Smooth muscle cell (in vitro differentiated cells): Measurements from ENCODE around the gene ADAMTS14. TPM values are rescaled to one million over a fixed set of nuclear protein-coding genes. Genes with fewer than 3 reads are reported as not detected.

Source experiments
- DNase-seq: peaks from one replicate; lab custom pipeline; 2025; ENCODE audit not compliant: unreplicated experiment; lab: John Stamatoyannopoulos, UW
- H2AFZ ChIP-seq: fragments of 200-600 bp; sonication (generic); 2 replicates; pipeline ENCODE4 v1.6.0; 2016; ENCODE audit warnings: antibody characterized with exemption, low read depth, mild to moderate bottlenecking
- H3F3A ChIP-seq: fragments of 200-600 bp; sonication (generic); 2 replicates; pipeline ENCODE4 v1.6.0; 2017; ENCODE audit warnings: antibody characterized with exemption, low read depth
- H3K27ac ChIP-seq: fragments of 200-600 bp; sonication (generic); 2 replicates; pipeline ENCODE4 v1.5.1; 2016; ENCODE audit warnings: low read depth, mild to moderate bottlenecking
- H3K27me3 ChIP-seq: fragments of 200-600 bp; sonication (generic); 2 replicates; pipeline ENCODE4 v1.6.1; 2016; ENCODE audit warnings: low read depth, mild to moderate bottlenecking
- H3K36me3 ChIP-seq: fragments of 200-600 bp; sonication (generic); 2 replicates; pipeline ENCODE4 v1.5.1; 2016; ENCODE audit warnings: low read depth
- H3K4me1 ChIP-seq: fragments of 200-600 bp; sonication (generic); 2 replicates; pipeline ENCODE4 v1.5.1; 2016; ENCODE audit warnings: low read depth
- H3K4me2 ChIP-seq: fragments of 200-600 bp; sonication (generic); 2 replicates; pipeline ENCODE4 v1.6.0; 2016; ENCODE audit warnings: mild to moderate bottlenecking
- H3K4me3 ChIP-seq: fragments of 200-600 bp; sonication (generic); 2 replicates; pipeline ENCODE4 v1.5.1; 2016; ENCODE audit warnings: mild to moderate bottlenecking
- H3K79me2 ChIP-seq: fragments of 200-600 bp; sonication (generic); 2 replicates; pipeline ENCODE4 v1.6.0; 2016; ENCODE audit warnings: low read depth, mild to moderate bottlenecking
- H3K9ac ChIP-seq: fragments of 200-600 bp; sonication (generic); 2 replicates; pipeline ENCODE4 v1.6.0; 2016; ENCODE audit warnings: low read depth
- H3K9me3 ChIP-seq: fragments of 200-600 bp; sonication (generic); replicated peaks from 2 replicates; pipeline ENCODE4 v1.5.1; 2016; ENCODE audit warnings: low read depth
- H4K20me1 ChIP-seq: fragments of 200-600 bp; sonication (generic); 2 replicates; pipeline ENCODE4 v1.6.0; 2016; ENCODE audit warnings: low read depth
- WGBS: methylation state at CpG from one replicate; pipeline ENCODE4 v1.1.7; 2016; ENCODE audit warnings: low lambda C conversion rate; 5-methylcytosine and 5-hydroxymethylcytosine counted together
- polyA plus RNA-seq: library from polyadenylated mRNA; unstranded; fragments of >200 nt; fragmentation: Nextera tagmentation; extraction: Ambion mirVana; gene quantifications from 2 replicates; pipeline ENCODE4 v1.2.1, GENCODE V29; 2016
- total RNA-seq: library from RNA; depleted of rRNA; stranded (reverse); fragments of >200 nt; gene quantifications from 2 replicates; pipeline ENCODE4 v1.2.3, GENCODE V29; 2014
- TF ChIP-seq, protein P1 (sequence below): fragments of 200-600 bp; sonication (generic); IDR thresholded peaks from 2 replicates; pipeline ENCODE4 v1.5.1; 2017; ENCODE audit warnings: borderline replicate concordance, mild to moderate bottlenecking, antibody characterized with exemption; ENCODE audit not compliant: insufficient read depth, poor library complexity, severe bottlenecking

Gene ADAMTS14
- total and polyA plus RNA-seq, 2 experiments from 2014 or later, result 6.3 to 10.1 TPM

DNA sequence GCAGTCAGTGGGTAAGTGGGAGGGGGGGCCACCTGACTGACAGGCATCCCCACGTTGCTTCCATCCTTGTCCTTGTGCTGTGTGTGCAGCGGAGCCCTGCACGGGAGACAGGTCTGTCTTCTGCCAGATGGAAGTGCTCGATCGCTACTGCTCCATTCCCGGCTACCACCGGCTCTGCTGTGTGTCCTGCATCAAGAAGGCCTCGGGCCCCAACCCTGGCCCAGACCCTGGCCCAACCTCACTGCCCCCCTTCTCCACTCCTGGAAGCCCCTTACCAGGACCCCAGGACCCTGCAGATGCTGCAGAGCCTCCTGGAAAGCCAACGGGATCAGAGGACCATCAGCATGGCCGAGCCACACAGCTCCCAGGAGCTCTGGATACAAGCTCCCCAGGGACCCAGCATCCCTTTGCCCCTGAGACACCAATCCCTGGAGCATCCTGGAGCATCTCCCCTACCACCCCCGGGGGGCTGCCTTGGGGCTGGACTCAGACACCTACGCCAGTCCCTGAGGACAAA is 88.0 kb downstream of the ADAMTS14 start:
- H3K27me3 ChIP-seq, result no peaks in the 10 kb centered on the region
- no peaks in the 10 kb centered on the region for H3K9me3 ChIP-seq
- H2AFZ ChIP-seq, result no peak overlapping the region
- 78% methylated on average over 12 of the region's 12 CpGs for WGBS
- no peak overlapping the region for H3K9ac ChIP-seq
- H3K36me3 ChIP-seq, result no peaks in the 10 kb centered on the region
- no peak overlapping the region for H3K4me2 ChIP-seq
- no peaks in the 10 kb centered on the region for H4K20me1 ChIP-seq
- no peak overlapping the region for H3K27ac ChIP-seq
- TF ChIP-seq, protein P1, sequence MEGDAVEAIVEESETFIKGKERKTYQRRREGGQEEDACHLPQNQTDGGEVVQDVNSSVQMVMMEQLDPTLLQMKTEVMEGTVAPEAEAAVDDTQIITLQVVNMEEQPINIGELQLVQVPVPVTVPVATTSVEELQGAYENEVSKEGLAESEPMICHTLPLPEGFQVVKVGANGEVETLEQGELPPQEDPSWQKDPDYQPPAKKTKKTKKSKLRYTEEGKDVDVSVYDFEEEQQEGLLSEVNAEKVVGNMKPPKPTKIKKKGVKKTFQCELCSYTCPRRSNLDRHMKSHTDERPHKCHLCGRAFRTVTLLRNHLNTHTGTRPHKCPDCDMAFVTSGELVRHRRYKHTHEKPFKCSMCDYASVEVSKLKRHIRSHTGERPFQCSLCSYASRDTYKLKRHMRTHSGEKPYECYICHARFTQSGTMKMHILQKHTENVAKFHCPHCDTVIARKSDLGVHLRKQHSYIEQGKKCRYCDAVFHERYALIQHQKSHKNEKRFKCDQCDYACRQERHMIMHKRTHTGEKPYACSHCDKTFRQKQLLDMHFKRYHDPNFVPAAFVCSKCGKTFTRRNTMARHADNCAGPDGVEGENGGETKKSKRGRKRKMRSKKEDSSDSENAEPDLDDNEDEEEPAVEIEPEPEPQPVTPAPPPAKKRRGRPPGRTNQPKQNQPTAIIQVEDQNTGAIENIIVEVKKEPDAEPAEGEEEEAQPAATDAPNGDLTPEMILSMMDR, result no peak
- no peaks in the 10 kb centered on the region for H3K79me2 ChIP-seq
- no peaks in the 10 kb centered on the region for H3K4me1 ChIP-seq
- no peak overlapping the region for H3K4me3 ChIP-seq
- DNase-seq, result no peak
- no peaks in the 10 kb centered on the region for H3F3A ChIP-seq

DNA sequence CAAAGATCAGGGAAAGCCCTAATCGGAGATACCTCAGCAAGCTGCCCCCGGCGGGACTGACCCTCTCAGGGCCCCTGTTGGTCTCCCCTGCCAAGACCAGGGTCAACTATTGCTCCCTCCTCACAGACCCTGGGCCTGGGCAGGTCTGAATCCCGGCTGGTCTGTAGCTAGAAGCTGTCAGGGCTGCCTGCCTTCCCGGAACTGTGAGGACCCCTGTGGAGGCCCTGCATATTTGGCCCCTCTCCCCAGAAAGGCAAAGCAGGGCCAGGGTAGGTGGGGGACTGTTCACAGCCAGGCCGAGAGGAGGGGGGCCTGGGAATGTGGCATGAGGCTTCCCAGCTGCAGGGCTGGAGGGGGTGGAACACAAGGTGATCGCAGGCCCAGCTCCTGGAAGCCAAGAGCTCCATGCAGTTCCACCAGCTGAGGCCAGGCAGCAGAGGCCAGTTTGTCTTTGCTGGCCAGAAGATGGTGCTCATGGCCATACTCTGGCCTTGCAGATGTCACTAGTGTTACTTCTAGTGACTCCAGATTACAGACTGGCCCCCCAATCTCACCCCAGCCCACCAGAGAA is 88.8 kb downstream of the ADAMTS14 start:
- DNase-seq, result no peak
- H3K79me2 ChIP-seq, result no peaks in the 10 kb centered on the region
- WGBS, result 69% methylated on average over 7 of the region's 7 CpGs
- no peaks in the 10 kb centered on the region for H3K4me1 ChIP-seq
- TF ChIP-seq, protein P1, result peak; percentile 26
- no peak overlapping the region for H2AFZ ChIP-seq
- H3K4me3 ChIP-seq, result no peak overlapping the region
- no peaks in the 10 kb centered on the region for H3K9me3 ChIP-seq
- H3K4me2 ChIP-seq, result no peak overlapping the region
- H3K27me3 ChIP-seq, result no peaks in the 10 kb centered on the region
- H3K27ac ChIP-seq, result no peak overlapping the region
- no peaks in the 10 kb centered on the region for H4K20me1 ChIP-seq
- H3F3A ChIP-seq, result no peaks in the 10 kb centered on the region
- no peaks in the 10 kb centered on the region for H3K36me3 ChIP-seq
- H3K9ac ChIP-seq, result no peak overlapping the region

DNA sequence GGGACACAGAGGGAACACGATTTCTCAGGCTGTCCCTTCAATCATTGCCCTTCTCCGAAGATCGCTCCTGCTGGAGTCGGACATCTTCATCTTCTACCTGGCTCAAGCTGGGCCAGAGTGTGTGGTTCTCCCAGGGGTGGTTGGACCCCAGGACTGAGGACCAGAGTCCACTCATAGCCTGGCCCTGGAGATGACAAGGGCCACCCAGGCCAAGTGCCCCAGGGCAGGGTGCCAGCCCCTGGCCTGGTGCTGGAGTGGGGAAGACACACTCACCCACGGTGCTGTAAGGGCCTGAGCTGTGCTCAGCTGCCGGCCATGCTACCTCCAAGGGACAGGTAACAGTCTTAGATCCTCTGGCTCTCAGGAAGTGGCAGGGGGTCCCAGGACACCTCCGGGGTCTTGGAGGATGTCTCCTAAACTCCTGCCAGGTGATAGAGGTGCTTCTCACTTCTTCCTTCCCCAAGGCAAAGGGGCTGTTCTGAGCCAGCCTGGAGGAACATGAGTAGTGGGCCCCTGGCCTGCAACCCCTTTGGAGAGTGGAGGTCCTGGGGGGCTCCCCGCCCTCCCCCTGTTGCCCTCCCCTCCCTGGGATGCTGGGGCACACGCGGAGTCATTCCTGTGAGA is 89.5 kb downstream of the ADAMTS14 start:
- H2AFZ ChIP-seq, result no peak overlapping the region
- no peaks in the 10 kb centered on the region for H3K9me3 ChIP-seq
- H3K4me1 ChIP-seq, result no peaks in the 10 kb centered on the region
- no peaks in the 10 kb centered on the region for H3F3A ChIP-seq
- 83% methylated on average over 10 of the region's 10 CpGs for WGBS
- H3K4me3 ChIP-seq, result no peak overlapping the region
- no peaks in the 10 kb centered on the region for H3K36me3 ChIP-seq
- no peak overlapping the region for H3K27ac ChIP-seq
- H3K27me3 ChIP-seq, result no peaks in the 10 kb centered on the region
- H3K79me2 ChIP-seq, result no peaks in the 10 kb centered on the region
- H3K9ac ChIP-seq, result no peak overlapping the region
- no peak overlapping the region for H3K4me2 ChIP-seq
- no peak for DNase-seq
- TF ChIP-seq, protein P1, result no peak
- no peaks in the 10 kb centered on the region for H4K20me1 ChIP-seq
